OCI-LY3 (cell line): Measurements from ENCODE around the gene CCDC13.
A peak's percentile ranks its signal among the peaks of the same experiment; 100 is the strongest.

Experiments
- H2AFZ ChIP-seq: fragments of 200-600, 300-600 bp; shearing (Covaris generic); 2 replicates; pipeline ENCODE4 v1.6.0; 2014; ENCODE audit warnings: antibody characterized with exemption, low read depth, low read length
- H3K27ac ChIP-seq: fragments of 200-600, 300-600 bp; sonication (generic); 2 replicates; pipeline ENCODE4 v1.5.1; 2014; ENCODE audit warnings: mild to moderate bottlenecking, low read length, moderate library complexity, mixed read lengths
- H3K27me3 ChIP-seq: fragments of 200-600, 300-600 bp; sonication (generic); 2 replicates; pipeline ENCODE4 v1.6.1; 2014; ENCODE audit warnings: low read depth, low read length, mixed read lengths
- H3K36me3 ChIP-seq: fragments of 200-600, 300-600 bp; sonication (generic); replicated peaks from 2 replicates; pipeline ENCODE3; 2014; ENCODE audit warnings: low read depth, low read length, mixed read lengths
- H3K4me1 ChIP-seq: fragments of 300-600, 200-600 bp; sonication (generic); 2 replicates; pipeline ENCODE4 v1.6.1; 2014; ENCODE audit warnings: low read length, mixed read lengths
- H3K4me2 ChIP-seq: fragments of 200-600, 300-600 bp; sonication (generic); 2 replicates; pipeline ENCODE4 v1.6.1; 2014; ENCODE audit warnings: low read length, mixed read lengths
- H3K4me3 ChIP-seq: fragments of 300-600, 200-600 bp; sonication (generic); 2 replicates; pipeline ENCODE4 v1.5.1; 2014; ENCODE audit warnings: antibody characterized with exemption, mild to moderate bottlenecking, low read length, moderate library complexity
- H3K79me2 ChIP-seq: fragments of 300-600, 200-600 bp; shearing (Covaris generic); 2 replicates; pipeline ENCODE4 v1.6.1; 2014; ENCODE audit warnings: mild to moderate bottlenecking, low read length, mixed read lengths
- H3K9ac ChIP-seq: fragments of 300-600, 200-600 bp; shearing (Covaris generic); 2 replicates; pipeline ENCODE4 v1.6.0; 2014; ENCODE audit warnings: mild to moderate bottlenecking, low read length, moderate library complexity
- H3K9me3 ChIP-seq: fragments of 200-600, 300-600 bp; shearing (Covaris generic); 2 replicates; pipeline ENCODE4 v1.6.1; 2014; ENCODE audit warnings: low read length, mixed read lengths; ENCODE audit not compliant: insufficient read depth
- H4K20me1 ChIP-seq: fragments of 200-600, 300-600 bp; sonication (generic); 2 replicates; pipeline ENCODE4 v1.6.1; 2016; ENCODE audit warnings: low read length, mixed read lengths; ENCODE audit not compliant: insufficient read depth
- EZH2phosphoT487 ChIP-seq: fragments of 200-600 bp; shearing (Covaris generic); IDR thresholded peaks from 2 replicates; pipeline ENCODE4 v1.6.1; 2018; ENCODE audit warnings: antibody characterized with exemption, mixed run types, low read depth
- TF ChIP-seq, protein P1 (sequence below): fragments of 200-600, 300-600 bp; sonication (generic); IDR thresholded peaks from 2 replicates; pipeline ENCODE4 v1.5.1; 2014; ENCODE audit warnings: antibody characterized with exemption, low read length, low read depth

The CCDC13 gene

DNA sequence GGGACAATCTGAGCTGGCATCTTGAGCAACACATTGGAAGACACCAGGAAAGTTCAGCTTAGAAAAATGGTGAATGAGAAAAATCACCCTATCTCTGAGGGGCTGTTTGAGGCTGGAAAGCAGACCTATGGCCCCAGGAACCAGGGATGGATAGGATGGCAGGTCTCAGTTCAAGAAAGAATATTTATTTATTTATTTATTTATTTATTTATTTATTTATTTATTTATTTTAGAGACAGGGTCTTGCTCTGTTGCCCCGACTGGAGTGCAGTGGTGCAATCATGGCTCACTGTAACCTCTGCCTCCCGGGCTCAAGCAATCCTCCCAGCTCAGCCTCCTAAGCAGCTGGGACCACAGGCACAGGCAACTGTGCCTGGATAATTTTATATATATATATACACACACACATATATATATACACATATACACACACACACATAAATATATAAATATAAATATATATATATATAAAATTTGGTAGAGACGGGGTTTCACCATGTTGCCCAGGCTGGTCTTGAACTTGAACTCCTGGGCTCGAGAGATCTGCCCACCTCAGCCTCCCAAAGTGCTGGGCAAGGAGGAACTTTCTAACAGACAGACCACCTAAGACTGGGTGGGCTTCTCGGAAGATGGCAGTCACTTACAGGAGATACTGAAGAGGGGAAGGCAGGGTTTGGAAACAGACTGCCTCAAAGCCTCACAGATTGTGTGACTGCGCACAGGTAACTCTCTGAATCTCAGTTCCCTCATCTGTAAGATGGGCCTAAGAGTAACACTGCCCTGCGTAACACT is 29.7 kb downstream of the CCDC13 start:
- Histone ChIP-seq H3K9me3 (no peaks in the 10 kb centered on the region), H4K20me1 (no peaks in the 10 kb centered on the region), H3K27ac (no peak overlapping the region), H3K4me2 (no peak overlapping the region), H3K79me2 (no peaks in the 10 kb centered on the region), H3K4me1 (peaks cover 6% of the 10 kb centered on the region; the same call in 1 of the 2 replicates), H3K9ac (no peak overlapping the region), H3K27me3 (no peaks in the 10 kb centered on the region), H3K36me3 (no peaks in the 10 kb centered on the region), H2AFZ (peak overlapping the region; percentile 61; the same call in 1 of the 2 replicates), H3K4me3 (no peak overlapping the region)
- TF ChIP-seq, protein P1, sequence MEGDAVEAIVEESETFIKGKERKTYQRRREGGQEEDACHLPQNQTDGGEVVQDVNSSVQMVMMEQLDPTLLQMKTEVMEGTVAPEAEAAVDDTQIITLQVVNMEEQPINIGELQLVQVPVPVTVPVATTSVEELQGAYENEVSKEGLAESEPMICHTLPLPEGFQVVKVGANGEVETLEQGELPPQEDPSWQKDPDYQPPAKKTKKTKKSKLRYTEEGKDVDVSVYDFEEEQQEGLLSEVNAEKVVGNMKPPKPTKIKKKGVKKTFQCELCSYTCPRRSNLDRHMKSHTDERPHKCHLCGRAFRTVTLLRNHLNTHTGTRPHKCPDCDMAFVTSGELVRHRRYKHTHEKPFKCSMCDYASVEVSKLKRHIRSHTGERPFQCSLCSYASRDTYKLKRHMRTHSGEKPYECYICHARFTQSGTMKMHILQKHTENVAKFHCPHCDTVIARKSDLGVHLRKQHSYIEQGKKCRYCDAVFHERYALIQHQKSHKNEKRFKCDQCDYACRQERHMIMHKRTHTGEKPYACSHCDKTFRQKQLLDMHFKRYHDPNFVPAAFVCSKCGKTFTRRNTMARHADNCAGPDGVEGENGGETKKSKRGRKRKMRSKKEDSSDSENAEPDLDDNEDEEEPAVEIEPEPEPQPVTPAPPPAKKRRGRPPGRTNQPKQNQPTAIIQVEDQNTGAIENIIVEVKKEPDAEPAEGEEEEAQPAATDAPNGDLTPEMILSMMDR, result no peak
- TF ChIP-seq EZH2phosphoT487, result no peak

DNA sequence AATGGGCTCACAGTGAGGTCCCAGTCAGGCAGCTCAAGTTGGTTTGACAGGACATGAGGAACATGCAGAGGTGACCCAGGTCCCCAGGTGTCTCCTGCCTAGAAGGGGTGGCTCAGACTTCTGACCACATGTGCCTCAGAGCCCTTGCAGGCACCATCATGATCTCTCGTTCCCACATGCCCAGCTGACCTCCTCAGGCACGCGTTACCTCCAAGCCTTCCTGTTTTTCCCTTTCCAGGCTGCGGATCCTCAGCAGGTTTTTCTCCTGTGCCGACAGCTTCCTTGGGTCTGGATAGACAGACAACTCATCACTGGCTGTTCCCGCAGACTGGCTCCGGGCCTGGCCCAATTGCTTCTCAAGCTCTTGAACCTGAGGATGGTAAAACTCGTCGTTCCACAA is 30.4 kb downstream of the CCDC13 start:
- Histone ChIP-seq H3K27ac (no peak overlapping the region), H3K79me2 (no peaks in the 10 kb centered on the region), H3K27me3 (no peaks in the 10 kb centered on the region), H2AFZ (no peak overlapping the region), H4K20me1 (no peaks in the 10 kb centered on the region), H3K36me3 (no peaks in the 10 kb centered on the region), H3K9me3 (no peaks in the 10 kb centered on the region), H3K4me3 (no peak overlapping the region), H3K4me1 (peaks cover 6% of the 10 kb centered on the region; the same call in 1 of the 2 replicates), H3K9ac (no peak overlapping the region), H3K4me2 (no peak overlapping the region)
- TF ChIP-seq, protein P1, result no peak
- TF ChIP-seq EZH2phosphoT487, result no peak

DNA sequence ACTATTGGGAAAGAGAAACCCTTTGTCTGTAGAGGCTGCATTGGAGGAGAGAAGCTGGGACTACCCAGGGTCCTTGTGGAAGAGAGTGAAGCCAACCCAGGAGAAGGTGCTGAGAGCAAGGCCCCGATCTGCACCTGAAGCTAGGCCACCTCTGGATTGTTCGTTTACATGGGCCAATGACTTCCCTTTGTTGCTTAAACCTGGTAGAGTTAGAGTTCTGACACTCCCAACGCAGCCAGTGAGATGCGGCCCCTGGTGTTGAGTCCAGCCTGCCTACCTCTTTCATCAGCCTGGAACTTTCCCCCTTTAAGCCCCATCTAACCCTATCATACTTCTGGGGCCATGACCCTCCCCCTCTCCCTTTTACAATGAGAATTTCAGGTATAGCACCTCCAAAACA is 30.8 kb downstream of the CCDC13 start:
- Histone ChIP-seq H2AFZ (no peak overlapping the region), H4K20me1 (no peaks in the 10 kb centered on the region), H3K4me1 (peaks cover 6% of the 10 kb centered on the region; the same call in 1 of the 2 replicates), H3K79me2 (no peaks in the 10 kb centered on the region), H3K36me3 (no peaks in the 10 kb centered on the region), H3K4me2 (no peak overlapping the region), H3K4me3 (no peak overlapping the region), H3K27me3 (no peaks in the 10 kb centered on the region), H3K27ac (no peak overlapping the region), H3K9ac (no peak overlapping the region), H3K9me3 (no peaks in the 10 kb centered on the region)
- no peak for TF ChIP-seq EZH2phosphoT487
- TF ChIP-seq, protein P1, result no peak

DNA sequence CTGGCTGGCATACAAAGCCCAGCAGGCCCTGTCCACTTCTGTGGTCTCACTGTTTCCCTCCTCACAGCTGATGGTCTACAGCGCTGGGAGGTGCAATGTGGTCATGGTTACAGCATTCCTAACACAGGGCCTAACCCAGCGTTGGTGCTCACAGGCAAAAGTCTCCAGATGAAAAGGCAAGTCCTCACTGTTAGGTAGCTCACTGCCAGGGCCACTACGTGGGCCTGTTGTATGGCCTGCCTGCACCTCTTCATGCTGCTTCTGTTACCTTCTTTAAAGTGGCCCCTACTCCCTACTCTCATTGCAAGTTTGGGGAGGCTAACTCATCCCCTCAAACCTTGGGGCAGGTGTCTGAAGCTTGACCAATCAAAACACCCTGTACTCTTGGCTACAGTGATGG is 31.3 kb downstream of the CCDC13 start:
- no peaks in the 10 kb centered on the region for H3K9me3 ChIP-seq
- no peak overlapping the region for H3K27ac ChIP-seq
- no peaks in the 10 kb centered on the region for H3K79me2 ChIP-seq
- no peaks in the 10 kb centered on the region for H3K36me3 ChIP-seq
- TF ChIP-seq, protein P1, result no peak
- no peak for TF ChIP-seq EZH2phosphoT487
- peaks cover 6% of the 10 kb centered on the region; the same call in 1 of the 2 replicates for H3K4me1 ChIP-seq
- no peak overlapping the region for H3K9ac ChIP-seq
- no peak overlapping the region for H3K4me3 ChIP-seq
- H3K27me3 ChIP-seq, result no peaks in the 10 kb centered on the region
- no peaks in the 10 kb centered on the region for H4K20me1 ChIP-seq
- no peak overlapping the region for H2AFZ ChIP-seq
- no peak overlapping the region for H3K4me2 ChIP-seq
